ACC112 (cell line): ENCODE measurements around the gene ZNF625.

Source experiments
- H2AFZ ChIP-seq: fragments of 200-600 bp; sonication (generic); one replicate; pipeline ENCODE4 v1.6.0; 2017; ENCODE audit warnings: antibody characterized with exemption, low read length; ENCODE audit not compliant: unreplicated experiment
- H3K27ac ChIP-seq: fragments of 200-600 bp; sonication (generic); 2 replicates; pipeline ENCODE4 v1.5.1; 2014; ENCODE audit warnings: low read depth, mild to moderate bottlenecking, antibody characterized with exemption, low read length, moderate library complexity
- H3K27me3 ChIP-seq: fragments of 200-600 bp; sonication (generic); 2 replicates; pipeline ENCODE4 v1.6.1; 2014; ENCODE audit warnings: mild to moderate bottlenecking, antibody characterized with exemption, low read length, moderate library complexity, mixed read lengths; ENCODE audit not compliant: insufficient read depth
- H3K36me3 ChIP-seq: fragments of 200-600 bp; sonication (generic); 2 replicates; pipeline ENCODE4 v1.6.1; 2016; ENCODE audit warnings: mild to moderate bottlenecking, antibody characterized with exemption, low read length, moderate library complexity, mixed read lengths; ENCODE audit not compliant: insufficient read depth
- H3K4me1 ChIP-seq: fragments of 200-600 bp; sonication (generic); one replicate; pipeline ENCODE4 v1.6.1; 2016; ENCODE audit warnings: low read length, mixed read lengths; ENCODE audit not compliant: insufficient read depth, unreplicated experiment, control insufficient read depth
- H3K4me3 ChIP-seq: fragments of 200-600 bp; sonication (generic); 2 replicates; pipeline ENCODE4 v1.5.1; 2014; ENCODE audit warnings: mild to moderate bottlenecking, low read depth, low read length
- H3K79me2 ChIP-seq: fragments of 200-600 bp; sonication (generic); one replicate; pipeline ENCODE4 v1.6.0; 2016; ENCODE audit warnings: low read length; ENCODE audit not compliant: control insufficient read depth, unreplicated experiment, insufficient read depth

ZNF625 gene

DNA sequence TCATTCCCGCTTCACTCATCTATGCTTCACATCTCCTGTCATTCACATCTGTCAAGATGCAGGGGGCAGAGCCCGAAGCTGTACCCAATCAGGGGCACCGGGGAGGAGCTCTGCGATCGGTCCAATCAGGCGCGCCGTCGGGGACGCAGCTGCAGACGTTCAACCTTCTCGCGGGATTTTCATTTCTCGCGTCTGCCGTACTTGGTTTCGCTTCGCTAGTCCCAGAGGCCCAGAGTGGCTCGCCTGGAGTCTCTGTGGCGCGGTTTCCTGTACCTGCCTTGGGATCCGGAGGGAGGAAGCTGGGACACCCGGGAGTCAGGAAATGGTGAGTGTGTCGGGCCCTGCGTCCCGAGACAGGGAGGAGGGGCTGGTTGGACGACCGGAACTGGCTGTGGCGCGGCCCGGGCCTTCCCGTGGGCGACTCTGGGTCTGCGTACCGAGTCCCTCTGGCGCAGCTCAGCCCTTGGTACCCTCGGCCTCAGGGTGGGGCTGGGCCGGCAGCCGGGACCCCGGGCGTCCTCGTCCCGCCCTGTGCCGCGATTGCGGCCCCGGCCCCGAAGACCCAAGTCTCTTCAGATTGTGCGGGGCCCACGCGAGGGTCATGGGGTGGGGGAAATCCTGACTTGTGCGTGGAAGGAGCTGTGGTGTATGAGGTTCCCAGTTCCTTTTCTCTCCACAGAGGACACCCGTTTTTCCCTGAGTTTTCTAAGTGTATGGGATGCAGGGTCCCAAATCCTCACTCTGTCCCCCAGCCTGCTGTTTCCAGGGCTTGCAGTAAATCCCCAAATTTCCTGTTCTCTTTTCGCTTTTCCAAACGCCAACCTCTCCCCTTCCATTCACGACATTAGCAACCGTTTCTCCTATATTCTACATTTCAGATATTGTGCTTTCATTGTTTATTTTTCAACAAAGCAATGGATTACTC is 6.6 kb upstream of the ZNF625 start, which contains the start of gene ZNF136:
Gene ZNF136 (plus strand): TSS at position 215 of the 925 bp plus-strand sequence. CDS start 108 bp downstream, at position 323.
- peak within 1 kb of the TSS; percentile 91 for H3K4me3 ChIP-seq
- H3K36me3 ChIP-seq = peaks cover 6% of the 10 kb centered on the region; the same call in 1 of the 2 replicates
- peaks cover 38% of the 10 kb centered on the region for H3K79me2 ChIP-seq
- H3K27me3 ChIP-seq = no peaks in the 10 kb centered on the region
- H3K27ac ChIP-seq = peak within 1 kb of the TSS; percentile 90
- peak within 1 kb of the TSS; percentile 97 for H2AFZ ChIP-seq
- peaks cover 13% of the 10 kb centered on the region for H3K4me1 ChIP-seq

DNA sequence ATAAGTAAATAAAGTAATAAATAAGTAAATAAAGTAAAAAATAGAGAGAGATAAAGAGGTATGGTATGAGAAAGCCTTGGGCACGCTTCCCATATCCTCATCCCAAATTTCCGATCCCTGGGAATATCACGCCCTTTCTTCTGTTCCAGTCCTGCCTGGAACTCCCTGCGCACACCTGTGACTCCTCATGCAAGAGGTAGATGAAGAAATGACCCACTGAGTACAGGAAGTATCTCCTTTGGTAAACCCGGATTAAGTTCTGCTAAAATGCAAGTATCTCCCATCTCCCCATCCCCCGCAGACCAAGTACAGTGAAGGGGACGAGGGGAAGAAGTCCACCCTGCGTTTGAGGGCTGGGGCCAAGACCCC is 6.0 kb upstream of the ZNF625 start:
- H3K27ac ChIP-seq = no peak overlapping the region
- H3K79me2 ChIP-seq = peaks cover 33% of the 10 kb centered on the region
- peaks cover 13% of the 10 kb centered on the region for H3K4me1 ChIP-seq
- peak overlapping the region; percentile 97 for H2AFZ ChIP-seq
- no peaks in the 10 kb centered on the region for H3K27me3 ChIP-seq
- H3K36me3 ChIP-seq = peaks cover 6% of the 10 kb centered on the region; the same call in 1 of the 2 replicates
- peak overlapping the region; percentile 91 for H3K4me3 ChIP-seq

DNA sequence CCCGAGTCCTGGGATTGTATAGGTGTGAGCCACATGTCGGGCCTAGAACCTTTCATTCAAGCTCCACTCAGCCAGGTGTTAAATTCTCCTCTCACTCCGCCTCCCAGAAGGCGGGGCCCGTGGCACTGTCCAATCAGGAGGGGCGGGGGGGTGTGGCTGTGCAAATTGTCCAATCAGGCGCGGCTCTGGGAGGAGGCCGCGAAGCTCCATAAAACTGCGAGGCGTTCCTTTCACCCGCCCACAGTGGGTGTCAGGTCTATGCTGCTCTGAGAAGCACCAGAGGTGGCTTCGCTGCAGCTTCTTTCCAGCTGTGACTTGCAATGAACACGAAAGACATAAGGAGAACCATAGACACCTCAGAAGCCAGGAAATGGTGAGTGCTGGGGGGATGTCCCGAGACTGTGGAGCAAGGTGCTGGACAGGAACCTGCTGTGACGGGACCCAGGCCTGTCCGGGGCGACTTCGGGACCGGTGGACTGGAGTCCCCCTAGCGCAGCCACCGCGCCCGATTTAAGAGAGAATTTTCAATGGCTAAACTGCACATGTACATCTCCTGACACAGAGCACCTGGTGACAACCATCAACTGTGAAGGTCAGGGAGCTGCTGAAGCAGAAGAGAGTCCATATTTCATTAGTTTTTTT is 3.4 kb upstream of the ZNF625 start:
- Histone ChIP-seq H3K36me3 (no peaks in the 10 kb centered on the region), H2AFZ (no peak overlapping the region), H3K4me3 (no peak overlapping the region), H3K27me3 (no peaks in the 10 kb centered on the region), H3K79me2 (peaks cover 30% of the 10 kb centered on the region), H3K27ac (no peak overlapping the region), H3K4me1 (peaks cover 3% of the 10 kb centered on the region)

DNA sequence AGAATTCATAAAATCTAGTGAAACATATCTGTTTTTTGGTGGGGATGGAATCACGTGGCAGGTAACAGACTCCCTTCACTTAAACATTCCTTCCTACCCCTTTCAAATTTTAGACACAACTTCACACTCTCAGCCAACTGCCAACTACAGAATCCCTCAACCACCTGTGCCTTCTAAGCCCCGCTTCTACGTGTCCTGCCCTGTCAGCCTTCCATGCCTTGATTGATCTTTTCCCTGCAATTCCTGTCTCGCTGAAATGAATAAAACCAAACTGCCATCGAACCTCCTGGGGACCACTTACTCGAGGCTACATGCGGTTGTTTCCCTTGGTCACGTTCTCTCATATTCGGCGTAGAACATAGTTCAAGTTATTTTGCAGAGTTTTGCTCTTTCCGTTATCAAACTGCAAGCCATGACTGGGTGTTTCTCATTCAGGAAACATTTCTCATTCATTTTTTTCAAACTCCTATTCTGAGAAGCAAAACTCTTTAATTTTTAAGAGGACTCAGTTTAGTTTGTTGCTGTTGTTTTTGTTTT is 1.1 kb downstream of the ZNF625 start:
- Histone ChIP-seq H2AFZ (no peak overlapping the region), H3K36me3 (peaks cover 19% of the 10 kb centered on the region), H3K79me2 (peaks cover 47% of the 10 kb centered on the region), H3K4me3 (peak overlapping the region; percentile 97), H3K27me3 (no peaks in the 10 kb centered on the region), H3K27ac (no peak overlapping the region), H3K4me1 (no peaks in the 10 kb centered on the region)

DNA sequence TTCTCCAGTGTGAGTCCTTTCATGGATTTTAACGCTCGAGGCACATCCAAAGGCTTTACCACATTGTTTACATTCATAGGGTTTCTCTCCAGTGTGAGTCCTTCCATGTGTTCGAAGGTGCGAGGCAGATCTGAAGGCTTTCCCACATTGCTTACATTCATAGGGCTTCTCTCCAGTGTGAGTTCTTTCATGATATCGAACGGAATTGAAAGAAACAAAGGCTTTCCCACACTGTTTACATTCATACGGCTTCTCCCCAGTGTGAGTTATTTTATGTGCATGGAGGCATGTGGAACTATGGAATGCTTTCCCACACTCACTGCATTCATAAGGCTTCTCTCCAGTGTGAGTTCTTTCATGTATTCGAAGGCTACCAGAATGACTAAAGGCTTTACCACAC is 11.2 kb downstream of the ZNF625 start:
- Histone ChIP-seq H3K4me1 (peaks cover 5% of the 10 kb centered on the region), H3K27me3 (no peaks in the 10 kb centered on the region), H3K36me3 (peaks cover 32% of the 10 kb centered on the region), H3K27ac (no peak overlapping the region), H2AFZ (no peak overlapping the region), H3K79me2 (peaks cover 4% of the 10 kb centered on the region), H3K4me3 (no peak overlapping the region)

DNA sequence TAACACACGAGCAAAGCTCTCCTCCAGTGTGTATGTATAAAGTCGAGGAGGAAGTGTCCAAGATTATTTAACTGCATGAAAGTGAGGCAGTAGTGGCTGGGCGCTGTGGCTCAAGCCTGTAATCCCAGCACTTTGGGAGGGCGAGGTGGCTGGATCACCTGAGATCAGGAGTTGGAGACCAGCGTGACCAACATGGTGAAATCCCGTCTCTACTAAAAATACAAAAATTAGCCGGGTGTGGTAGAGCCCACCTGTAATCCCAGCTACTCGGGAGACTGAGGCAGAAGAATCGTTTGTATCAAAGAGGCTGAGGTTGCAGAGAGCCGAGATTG is 15.2 kb downstream of the ZNF625 start:
- H3K27ac ChIP-seq = no peak overlapping the region
- H2AFZ ChIP-seq = no peak overlapping the region
- H3K4me1 ChIP-seq = peaks cover 5% of the 10 kb centered on the region
- peaks cover 14% of the 10 kb centered on the region for H3K79me2 ChIP-seq
- no peaks in the 10 kb centered on the region for H3K27me3 ChIP-seq
- peaks cover 24% of the 10 kb centered on the region for H3K36me3 ChIP-seq
- no peak overlapping the region for H3K4me3 ChIP-seq

DNA sequence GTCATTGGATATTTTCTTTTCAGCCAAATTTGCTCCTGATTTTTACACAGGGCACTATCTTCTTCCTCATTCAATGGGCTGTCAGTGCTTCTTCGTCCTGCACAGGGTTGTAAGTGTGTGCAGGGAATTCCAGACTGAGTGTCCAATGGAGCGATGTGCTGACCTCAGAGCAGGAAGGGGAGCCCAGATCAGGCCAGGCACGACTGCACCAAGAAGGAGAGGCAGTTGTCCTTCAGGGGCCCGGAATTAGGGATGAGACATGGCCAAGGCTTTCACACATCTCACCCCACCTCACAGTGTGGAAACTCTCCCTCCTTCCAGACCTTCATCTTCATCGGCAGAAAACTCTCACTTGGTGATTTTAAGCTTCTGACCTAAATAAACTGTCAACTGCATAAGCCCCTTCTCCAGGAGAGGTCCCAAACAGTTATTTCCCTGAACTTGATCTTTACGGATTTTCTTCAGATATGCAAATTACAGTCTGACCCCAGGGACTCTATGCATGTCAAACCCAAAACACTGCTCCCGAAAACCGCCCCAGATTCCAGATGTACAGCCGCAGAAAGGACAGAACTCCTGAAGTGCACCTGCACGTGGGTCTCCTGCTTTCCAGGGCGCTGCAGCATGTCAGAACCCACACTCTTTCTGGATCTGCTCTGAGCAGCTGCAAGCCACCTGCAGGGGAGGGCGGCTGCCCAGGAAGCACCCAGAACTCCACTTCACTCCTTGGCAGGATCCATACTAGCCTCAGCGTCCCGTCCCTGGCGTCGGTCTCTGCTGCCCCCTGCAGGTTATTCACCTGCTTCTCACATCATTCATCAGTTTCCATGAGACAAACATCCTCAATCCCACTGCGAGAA is 15.8 kb downstream of the ZNF625 start:
- Histone ChIP-seq H2AFZ (no peak overlapping the region), H3K36me3 (peaks cover 20% of the 10 kb centered on the region), H3K27ac (no peak overlapping the region)

DNA sequence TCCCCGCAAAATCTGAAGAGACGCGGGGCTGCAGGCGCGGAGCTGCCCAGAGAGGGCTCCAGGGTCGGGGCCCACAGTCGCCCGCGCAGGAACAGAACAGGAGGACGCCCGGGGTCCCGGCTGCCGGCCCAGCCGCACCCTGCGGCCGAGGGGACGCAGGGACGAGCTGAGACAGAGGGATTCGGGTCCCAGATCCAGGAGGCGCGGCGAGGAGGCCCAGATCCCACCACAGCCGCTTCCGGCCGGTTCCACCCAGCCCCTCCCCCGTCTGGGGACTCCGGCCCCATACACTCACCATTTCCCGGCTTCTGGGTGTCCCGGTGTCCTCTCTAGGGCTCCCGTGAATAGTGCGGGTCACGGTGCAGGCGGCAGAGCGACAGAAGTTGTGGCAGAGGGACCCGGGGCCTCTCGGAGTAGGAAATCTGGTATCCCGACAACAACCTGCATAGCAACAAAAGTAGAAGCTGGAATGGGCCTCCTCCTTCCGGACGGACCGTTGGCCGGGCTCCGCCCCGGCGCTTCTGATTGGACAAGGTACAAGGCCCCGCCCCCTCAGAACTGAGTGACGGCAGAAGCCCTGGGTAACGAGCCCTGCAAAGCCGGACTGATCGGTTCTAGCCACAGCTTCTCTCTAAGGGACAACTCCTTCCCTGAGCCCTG is 16.5 kb downstream of the ZNF625 start, which contains the start of gene ZNF20:
Gene ZNF20 (minus strand): TSS at position 466 of the 660 bp plus-strand sequence. CDS start 168 bp downstream, at position 298.
- Histone ChIP-seq H3K79me2 (peaks cover 14% of the 10 kb centered on the region), H3K4me3 (peak within 1 kb of the TSS; percentile 85), H3K27me3 (no peaks in the 10 kb centered on the region), H3K27ac (peak within 1 kb of the TSS; percentile 61), H3K4me1 (peaks cover 5% of the 10 kb centered on the region), H2AFZ (no peak within 1 kb of the TSS), H3K36me3 (peaks cover 18% of the 10 kb centered on the region)

More for the DNA sequence above, 15.8 kb downstream of the ZNF625 start:
- Histone ChIP-seq H3K27me3 (no peaks in the 10 kb centered on the region), H3K4me1 (peaks cover 5% of the 10 kb centered on the region), H3K4me3 (peak overlapping the region; percentile 85), H3K79me2 (peaks cover 14% of the 10 kb centered on the region)

DNA sequence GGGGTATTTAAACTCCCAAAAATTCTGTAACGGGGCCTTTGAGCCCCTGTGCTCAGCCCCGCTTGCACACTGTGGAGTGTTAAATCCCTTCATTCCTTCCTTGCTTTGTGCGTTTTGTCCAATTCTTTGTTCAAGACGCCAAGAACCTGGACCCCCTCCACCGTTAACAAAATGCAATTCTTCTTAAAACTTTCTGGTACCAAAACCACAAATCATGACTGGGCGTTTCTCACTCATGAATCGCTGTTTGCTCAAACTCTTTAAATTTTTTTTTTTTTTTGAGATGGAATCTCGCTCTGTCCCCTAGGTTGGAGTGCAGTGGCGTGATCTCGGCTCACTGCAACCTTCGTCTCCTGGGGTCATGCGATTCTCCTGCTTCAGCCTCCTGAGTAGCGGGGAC is 17.3 kb downstream of the ZNF625 start:
- H2AFZ ChIP-seq = no peak overlapping the region
- H3K27me3 ChIP-seq = no peaks in the 10 kb centered on the region
- peaks cover 5% of the 10 kb centered on the region for H3K4me1 ChIP-seq
- peaks cover 23% of the 10 kb centered on the region for H3K36me3 ChIP-seq
- peaks cover 14% of the 10 kb centered on the region for H3K79me2 ChIP-seq
- H3K27ac ChIP-seq = no peak overlapping the region
- H3K4me3 ChIP-seq = peak overlapping the region; percentile 85
